GM12891 (cell line): ENCODE data around the gene STAT5B.
A peak's percentile ranks its signal among the peaks of the same experiment; 100 is the strongest.

Experiments used
- DNase-seq: peaks from one replicate; pipeline ENCODE4 v3.0.0; 2011; ENCODE audit warnings: low spot score; ENCODE audit not compliant: insufficient read length
- FAIRE-seq: peaks from 2 replicates; lab custom pipeline; 2011; peaks lifted over from hg19 to GRCh38; lab: Jason Lieb, UNC
- PAX5 ChIP-seq: IDR thresholded peaks from 2 replicates; pipeline ENCODE4 v1.6.1; 2011; ENCODE audit warnings: low read length, moderate library complexity, mild to moderate bottlenecking; ENCODE audit not compliant: insufficient read depth, severe bottlenecking
- POLR2A ChIP-seq: IDR thresholded peaks from 2 replicates; pipeline ENCODE4 v1.6.1; 2011; ENCODE audit warnings: low read depth, low read length, control low read depth
- POLR2AphosphoS5 ChIP-seq: IDR thresholded peaks from 2 replicates; pipeline ENCODE4 v1.6.1; 2011; ENCODE audit warnings: low read depth, low read length, control low read depth
- POU2F2 ChIP-seq: IDR thresholded peaks from 2 replicates; pipeline ENCODE4 v1.6.1; 2011; ENCODE audit warnings: low read depth, mild to moderate bottlenecking, control low read depth, low read length, moderate library complexity
- SPI1 ChIP-seq: IDR thresholded peaks from 2 replicates; pipeline ENCODE4 v1.6.1; 2011; ENCODE audit warnings: low read depth, low read length, control low read depth
- TAF1 ChIP-seq: IDR thresholded peaks from 2 replicates; pipeline ENCODE4 v1.6.1; 2011; ENCODE audit warnings: low read depth, low read length, control low read depth

The STAT5B gene

GRCh38 chr17:42285346-42286050 lies 9.3 kb upstream of the STAT5B start:
- DNase-seq, result no peak
- no peak for TF ChIP-seq TAF1
- no peak for TF ChIP-seq POLR2A
- no peak for TF ChIP-seq PAX5
- TF ChIP-seq POLR2AphosphoS5, result no peak
- no peak for TF ChIP-seq SPI1
- TF ChIP-seq POU2F2, result no peak
- FAIRE-seq, result no peak

GRCh38 chr17:42284566-42284965 lies 8.4 kb upstream of the STAT5B start:
- no peak for TF ChIP-seq SPI1
- no peak for TF ChIP-seq POLR2A
- TF ChIP-seq PAX5, result no peak
- no peak for TF ChIP-seq POU2F2
- TF ChIP-seq TAF1, result no peak
- no peak for TF ChIP-seq POLR2AphosphoS5
- FAIRE-seq, result no peak
- no peak for DNase-seq

GRCh38 chr17:42284024-42284369 lies 7.8 kb upstream of the STAT5B start:
- TF ChIP-seq POLR2A, result no peak
- TF ChIP-seq POLR2AphosphoS5, result no peak
- TF ChIP-seq TAF1, result no peak
- no peak for TF ChIP-seq POU2F2
- TF ChIP-seq PAX5, result no peak
- no peak for TF ChIP-seq SPI1
- FAIRE-seq (no peak), DNase-seq (no peak)

GRCh38 chr17:42283241-42284023 lies 7.2 kb upstream of the STAT5B start:
- FAIRE-seq (no peak), DNase-seq (no peak)
- TF ChIP-seq TAF1, result no peak
- no peak for TF ChIP-seq POU2F2
- no peak for TF ChIP-seq POLR2A

- FAIRE-seq (no peak), DNase-seq (no peak)
- TF ChIP-seq TAF1 (no peak), POLR2AphosphoS5 (no peak)
Observed at GRCh38 chr17:42282478-42283080, 6.4 kb upstream of the STAT5B start.

DNA sequence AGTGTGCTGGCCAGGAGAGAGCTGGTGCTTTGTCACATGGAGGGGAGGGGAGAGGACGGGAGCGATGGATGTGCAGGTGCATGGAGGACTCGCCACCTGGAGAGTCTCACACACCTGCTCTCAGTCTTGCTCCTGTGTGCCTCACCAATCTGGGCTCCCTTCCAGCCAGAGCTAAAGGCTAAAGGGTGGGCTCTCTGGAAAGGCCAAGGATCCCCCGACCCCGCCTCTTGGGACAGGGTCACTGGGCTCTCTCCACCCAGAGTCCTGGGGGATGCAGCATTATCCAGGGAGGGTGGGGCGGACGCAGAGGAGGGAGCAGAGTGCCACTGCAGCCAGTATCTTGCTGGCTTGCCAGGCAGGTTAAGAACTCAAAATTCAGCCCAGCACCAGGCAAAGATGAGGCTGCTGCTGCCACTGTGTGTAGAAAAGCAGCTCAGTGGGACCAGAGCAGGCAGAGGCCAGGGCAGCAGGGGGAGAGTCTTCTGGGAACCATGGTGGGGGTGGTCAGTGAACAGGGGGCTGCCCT lies 5.4 kb upstream of the STAT5B start:
- DNase-seq (no peak), FAIRE-seq (no peak)
- TF ChIP-seq TAF1 (no peak), POU2F2 (no peak), POLR2A (no peak), SPI1 (no peak), PAX5 (no peak), POLR2AphosphoS5 (no peak)

GRCh38 chr17:42279776-42280630 lies 3.8 kb upstream of the STAT5B start:
- DNase-seq, result no peak

DNA sequence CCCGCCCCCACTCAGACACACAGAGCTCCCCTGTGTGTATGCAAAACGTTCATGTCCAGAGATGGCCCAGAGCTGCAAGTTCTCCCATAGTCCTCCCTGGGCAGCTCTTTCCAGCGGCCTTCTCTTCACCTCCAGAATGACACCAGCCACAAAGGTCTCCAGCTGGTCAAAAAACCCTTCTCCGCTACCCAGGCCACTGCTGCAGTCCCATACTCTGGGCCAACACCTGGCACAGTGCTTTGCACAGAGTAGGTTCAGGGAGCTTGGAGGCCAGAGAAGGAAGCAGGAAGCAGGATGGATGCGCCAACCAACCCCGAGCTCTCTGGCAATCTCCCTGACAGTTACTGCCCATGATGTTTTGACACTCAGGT lies 1.1 kb upstream of the STAT5B start:
- FAIRE-seq (no peak), DNase-seq (no peak)
- no peak for TF ChIP-seq POU2F2
- TF ChIP-seq TAF1, result no peak
- no peak for TF ChIP-seq POLR2A
- TF ChIP-seq SPI1, result no peak
- TF ChIP-seq PAX5, result no peak
- TF ChIP-seq POLR2AphosphoS5, result no peak

More at GRCh38 chr17:42279776-42280630, 3.8 kb upstream of the STAT5B start:
- TF ChIP-seq POU2F2 (no peak), TAF1 (no peak)
- FAIRE-seq, result no peak

DNA sequence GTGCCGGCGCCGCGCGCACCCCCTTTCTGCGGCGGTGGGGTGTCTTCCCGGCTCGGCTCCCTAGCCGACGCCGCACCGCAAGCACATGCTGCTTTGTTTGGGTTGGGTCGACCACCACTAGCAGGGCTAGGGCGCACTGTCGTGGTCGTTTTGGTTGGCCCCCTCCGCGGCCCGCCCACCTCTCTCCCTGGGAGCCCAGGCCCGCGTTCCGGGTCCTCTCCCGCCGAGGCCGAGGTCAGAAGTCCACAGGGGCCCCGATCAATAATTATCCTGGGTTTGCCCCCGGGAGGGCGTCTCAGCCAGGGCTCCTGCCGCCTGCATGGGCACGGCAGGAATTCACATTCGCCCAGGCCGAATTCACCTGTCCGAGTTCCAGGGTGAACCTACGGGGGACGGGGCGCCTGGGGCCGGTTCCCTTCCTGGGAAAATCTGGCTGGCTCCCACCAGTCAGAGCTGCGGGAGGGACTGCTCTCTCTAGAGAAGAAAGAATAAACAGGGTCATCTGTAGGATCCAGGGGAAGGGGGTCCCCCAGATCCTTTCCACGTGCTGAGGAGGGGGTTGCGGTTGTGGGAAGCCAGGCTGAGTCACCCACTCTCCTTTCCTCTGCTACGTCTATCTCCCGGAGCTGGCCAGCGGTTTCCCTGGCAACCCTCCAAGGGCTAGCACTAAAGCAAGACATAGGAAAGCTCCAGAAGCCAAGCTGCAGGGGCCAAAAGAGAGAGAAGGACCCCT lies 584 bp upstream of the STAT5B start:
- DNase-seq, result no peak
- TF ChIP-seq TAF1, result no peak
- 0 out of 2 replicates have a peak, but pooled peaks have one; percentile 32 for TF ChIP-seq POLR2A
- TF ChIP-seq POU2F2, result no peak
- no peak for FAIRE-seq
